Measurements from ENCODE around the gene SCML1.
A peak's percentile ranks its signal among the peaks of the same experiment; 100 is the strongest.

Gene SCML1

GRCh38 chrX:17735406-17735805 is 1.9 kb upstream of the SCML1 start:
- peak overlapping the region; percentile 25 to 68 (median 62) for H3K4me3 Mint-ChIP-seq
- H3K36me3 Mint-ChIP-seq (ENCODE audit: low read depth): peaks cover 15% of the 10 kb centered on the region
- TF ChIP-seq CTCF (IDR thresholded peaks at IDR 0.05; ENCODE audit: unreplicated experiment in 3 of 3): no peak
- no peaks in the 10 kb centered on the region for H3K9me3 Mint-ChIP-seq
- peaks cover 20% of the 10 kb centered on the region for H3K4me1 Mint-ChIP-seq
- peak overlapping the region; percentile 55 to 90 (median 84) for H3K27ac Mint-ChIP-seq
- no peaks in the 10 kb centered on the region for H3K27me3 Mint-ChIP-seq (ENCODE audit: low read depth)

GRCh38 chrX:17736478-17736855 is 826 bp upstream of the SCML1 start:
- H3K27me3 Mint-ChIP-seq (ENCODE audit: low read depth): no peaks in the 10 kb centered on the region
- no peaks in the 10 kb centered on the region for H3K9me3 Mint-ChIP-seq
- no peak for TF ChIP-seq CTCF (IDR thresholded peaks at IDR 0.05; ENCODE audit: unreplicated experiment in 3 of 3)
- H3K27ac Mint-ChIP-seq: peak overlapping the region; percentile 84 to 92 (median 90)
- H3K4me1 Mint-ChIP-seq: peaks cover 24% of the 10 kb centered on the region
- peaks cover 10% of the 10 kb centered on the region for H3K36me3 Mint-ChIP-seq (ENCODE audit: low read depth)
- peak overlapping the region; percentile 86 to 92 (median 90) for H3K4me3 Mint-ChIP-seq

GRCh38 chrX:17737710-17737985 is 355 bp downstream of the SCML1 start:
- H3K27me3 Mint-ChIP-seq (ENCODE audit: low read depth): no peaks in the 10 kb centered on the region

DNA sequence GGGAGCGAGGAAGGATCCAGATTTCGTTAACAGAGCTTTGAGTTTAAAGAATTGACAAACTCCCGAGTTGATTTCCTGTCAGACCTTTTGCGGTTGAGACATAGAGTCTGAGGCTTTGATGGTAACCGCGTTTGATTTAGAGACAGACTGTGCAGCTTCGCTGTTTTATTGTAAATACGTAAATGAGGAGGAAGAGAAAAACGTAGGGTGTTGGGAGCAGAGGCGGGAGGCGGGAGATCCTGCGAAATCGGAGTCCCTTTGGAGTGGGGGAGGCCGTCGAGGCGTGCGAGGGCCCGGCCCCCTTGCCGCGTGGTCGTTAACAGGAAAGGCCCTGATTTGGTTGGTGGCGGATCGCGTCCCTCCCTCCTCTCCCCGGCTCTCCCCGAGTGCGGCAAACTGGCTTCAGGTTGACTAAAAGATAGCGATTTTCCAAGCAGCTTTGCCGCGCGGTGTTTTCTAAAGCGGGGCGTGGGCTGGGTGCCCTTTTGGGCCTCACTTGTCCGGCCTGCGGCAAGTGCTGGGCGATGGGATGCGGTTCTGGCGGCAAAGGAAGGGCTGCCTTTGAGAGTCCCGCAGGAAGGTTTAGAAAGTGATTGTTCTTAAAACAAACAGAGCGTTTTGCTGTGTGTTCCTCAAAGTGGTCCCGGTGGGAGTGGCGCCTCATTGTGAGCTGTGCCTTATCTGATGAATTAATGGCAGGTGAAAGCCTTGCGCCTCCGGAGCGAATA is 857 bp downstream of the SCML1 start:
- peaks cover 24% of the 10 kb centered on the region for H3K4me1 Mint-ChIP-seq
- H3K9me3 Mint-ChIP-seq: no peaks in the 10 kb centered on the region
- TF ChIP-seq CTCF (IDR thresholded peaks at IDR 0.05; ENCODE audit: unreplicated experiment in 3 of 3): no peak
- H3K4me3 Mint-ChIP-seq: peak overlapping the region; percentile 86 to 92 (median 90)
- no peaks in the 10 kb centered on the region for H3K27me3 Mint-ChIP-seq (ENCODE audit: low read depth)
- peak overlapping the region; percentile 73 to 84 (median 83) for H3K27ac Mint-ChIP-seq
- H3K36me3 Mint-ChIP-seq (ENCODE audit: low read depth): no peaks in the 10 kb centered on the region

More at GRCh38 chrX:17737710-17737985, 355 bp downstream of the SCML1 start:
- peaks cover 24% of the 10 kb centered on the region for H3K4me1 Mint-ChIP-seq
- H3K27ac Mint-ChIP-seq: peak overlapping the region; percentile 73 to 84 (median 83)
- TF ChIP-seq CTCF (IDR thresholded peaks at IDR 0.05; ENCODE audit: unreplicated experiment in 3 of 3): no peak
- no peaks in the 10 kb centered on the region for H3K36me3 Mint-ChIP-seq (ENCODE audit: low read depth)
- peak overlapping the region; percentile 86 to 92 (median 90) for H3K4me3 Mint-ChIP-seq
- no peaks in the 10 kb centered on the region for H3K9me3 Mint-ChIP-seq

GRCh38 chrX:17738737-17739535 is 1.6 kb downstream of the SCML1 start:
- H3K4me1 Mint-ChIP-seq: peaks cover 24% of the 10 kb centered on the region
- H3K27me3 Mint-ChIP-seq (ENCODE audit: low read depth): no peaks in the 10 kb centered on the region
- peak overlapping the region; percentile 86 to 92 (median 90) for H3K4me3 Mint-ChIP-seq
- peak overlapping the region; percentile 73 to 84 (median 83) for H3K27ac Mint-ChIP-seq
- no peak for TF ChIP-seq CTCF (IDR thresholded peaks at IDR 0.05; ENCODE audit: unreplicated experiment in 3 of 3)
- H3K9me3 Mint-ChIP-seq: no peaks in the 10 kb centered on the region
- H3K36me3 Mint-ChIP-seq (ENCODE audit: low read depth): no peaks in the 10 kb centered on the region
